OCI-LY1 (cell line): ENCODE results near the gene TMSB15B.
"Not testable (repeated sequence)": the region's sequence is repeated elsewhere in the genome, so short reads cannot be mapped to it uniquely, and the experiment has no call there.

Source experiments
- H2AFZ ChIP-seq: fragments of 200-600 bp; sonication (generic), shearing (Covaris generic); 2 replicates; pipeline ENCODE4 v1.6.0; 2014; ENCODE audit warnings: antibody characterized with exemption, mild to moderate bottlenecking, low read length
- H3F3A ChIP-seq: fragments of 200-600 bp; sonication (generic), shearing (Covaris generic); 2 replicates; pipeline ENCODE4 v1.6.0; 2014; ENCODE audit warnings: mild to moderate bottlenecking, antibody characterized with exemption, low read length, moderate library complexity; ENCODE audit not compliant: insufficient read depth
- H3K27ac ChIP-seq: fragments of 200-600 bp; sonication (generic); 2 replicates; pipeline ENCODE4 v1.5.1; 2014; ENCODE audit warnings: low read length, mixed run types, mild to moderate bottlenecking, low read depth; ENCODE audit not compliant: poor library complexity, severe bottlenecking
- H3K27me3 ChIP-seq: fragments of 200-600 bp; sonication (generic); 2 replicates; pipeline ENCODE4 v1.6.0; 2014; ENCODE audit warnings: antibody characterized with exemption, mild to moderate bottlenecking, low read length, moderate library complexity; ENCODE audit not compliant: insufficient read depth
- H3K36me3 ChIP-seq: fragments of 200-600 bp; sonication (generic); 2 replicates; pipeline ENCODE4 v1.6.1; 2014; ENCODE audit warnings: mild to moderate bottlenecking, antibody characterized with exemption, low read length, moderate library complexity, mixed read lengths; ENCODE audit not compliant: insufficient read depth
- H3K4me1 ChIP-seq: fragments of 200-600 bp; sonication (generic); 2 replicates; pipeline ENCODE4 v1.5.1; 2014; ENCODE audit warnings: mild to moderate bottlenecking, low read length, moderate library complexity; ENCODE audit not compliant: insufficient read depth, severe bottlenecking
- H3K4me2 ChIP-seq: fragments of 200-600 bp; sonication (generic), shearing (Covaris generic); 2 replicates; pipeline ENCODE4 v1.6.1; 2014; ENCODE audit warnings: low read length
- H3K4me3 ChIP-seq: fragments of 200-600 bp; sonication (generic); 2 replicates; pipeline ENCODE4 v1.5.1; 2014; ENCODE audit warnings: low read length, low read depth, mild to moderate bottlenecking, mixed read lengths; ENCODE audit not compliant: poor library complexity, severe bottlenecking
- H3K79me2 ChIP-seq: fragments of 200-600 bp; shearing (Covaris generic); 2 replicates; pipeline ENCODE4 v1.6.1; 2016; ENCODE audit warnings: mixed run types, low read length, mixed read lengths; ENCODE audit not compliant: insufficient read depth
- H3K9ac ChIP-seq: fragments of 200-600 bp; sonication (generic), shearing (Covaris generic); 2 replicates; pipeline ENCODE4 v1.6.1; 2014; ENCODE audit warnings: mild to moderate bottlenecking, low read length, mixed read lengths
- H3K9me2 ChIP-seq: fragments of 200-600 bp; sonication (generic), shearing (Covaris generic); 2 replicates; pipeline ENCODE4 v1.6.1; 2014; ENCODE audit warnings: low read depth, mild to moderate bottlenecking, low read length, mixed read lengths
- H3K9me3 ChIP-seq: fragments of 200-600 bp; shearing (Covaris generic); 2 replicates; pipeline ENCODE4 v1.6.1; 2014; ENCODE audit warnings: low read length, mixed read lengths
- H4K20me1 ChIP-seq: fragments of 200-600 bp; sonication (generic), shearing (Covaris generic); 2 replicates; pipeline ENCODE4 v1.6.0; 2016; ENCODE audit warnings: mild to moderate bottlenecking, low read length; ENCODE audit not compliant: insufficient read depth
- CTCF ChIP-seq: fragments of 200-600 bp; sonication (generic), shearing (Covaris generic); IDR thresholded peaks from 2 replicates; pipeline ENCODE4 v1.5.1; 2017; ENCODE audit warnings: mild to moderate bottlenecking, antibody characterized with exemption, low read length, moderate library complexity, mixed read lengths
- EZH2 ChIP-seq: fragments of 200-600 bp; sonication (generic), shearing (Covaris generic); IDR thresholded peaks from 2 replicates; pipeline ENCODE4 v1.8.0; 2017; ENCODE audit warnings: borderline replicate concordance, mixed run types, mild to moderate bottlenecking, antibody characterized with exemption, low read length, moderate library complexity, mixed read lengths

TMSB15B gene

GRCh38 chrX:103927633-103928032, 34.8 kb upstream of the TMSB15B start:
- H4K20me1 ChIP-seq: no peaks in the 10 kb centered on the region
- H3K9me3 ChIP-seq: no peaks in the 10 kb centered on the region
- H3K9me2 ChIP-seq: no peaks in the 10 kb centered on the region
- no peak overlapping the region for H2AFZ ChIP-seq
- no peaks in the 10 kb centered on the region for H3F3A ChIP-seq
- H3K36me3 ChIP-seq: no peaks in the 10 kb centered on the region
- no peak for TF ChIP-seq CTCF
- TF ChIP-seq EZH2: no peak
- H3K79me2 ChIP-seq: no peaks in the 10 kb centered on the region
- peaks cover 33% of the 10 kb centered on the region for H3K4me1 ChIP-seq
- no peak overlapping the region for H3K9ac ChIP-seq
- no peak overlapping the region for H3K4me3 ChIP-seq
- H3K27ac ChIP-seq: no peak overlapping the region
- no peak overlapping the region for H3K4me2 ChIP-seq
- no peaks in the 10 kb centered on the region for H3K27me3 ChIP-seq

GRCh38 chrX:103932133-103932532, 30.3 kb upstream of the TMSB15B start:
- no peak overlapping the region for H3K9ac ChIP-seq
- no peaks in the 10 kb centered on the region for H3F3A ChIP-seq
- H3K4me1 ChIP-seq: peaks cover 5% of the 10 kb centered on the region
- H3K4me3 ChIP-seq: no peak overlapping the region
- no peak overlapping the region for H3K4me2 ChIP-seq
- no peaks in the 10 kb centered on the region for H3K9me3 ChIP-seq
- no peaks in the 10 kb centered on the region for H4K20me1 ChIP-seq
- no peaks in the 10 kb centered on the region for H3K27me3 ChIP-seq
- H3K9me2 ChIP-seq: no peaks in the 10 kb centered on the region
- H3K27ac ChIP-seq: no peak overlapping the region
- no peak overlapping the region for H2AFZ ChIP-seq
- no peaks in the 10 kb centered on the region for H3K79me2 ChIP-seq
- TF ChIP-seq CTCF (no peak), EZH2 (no peak)
- no peaks in the 10 kb centered on the region for H3K36me3 ChIP-seq

DNA sequence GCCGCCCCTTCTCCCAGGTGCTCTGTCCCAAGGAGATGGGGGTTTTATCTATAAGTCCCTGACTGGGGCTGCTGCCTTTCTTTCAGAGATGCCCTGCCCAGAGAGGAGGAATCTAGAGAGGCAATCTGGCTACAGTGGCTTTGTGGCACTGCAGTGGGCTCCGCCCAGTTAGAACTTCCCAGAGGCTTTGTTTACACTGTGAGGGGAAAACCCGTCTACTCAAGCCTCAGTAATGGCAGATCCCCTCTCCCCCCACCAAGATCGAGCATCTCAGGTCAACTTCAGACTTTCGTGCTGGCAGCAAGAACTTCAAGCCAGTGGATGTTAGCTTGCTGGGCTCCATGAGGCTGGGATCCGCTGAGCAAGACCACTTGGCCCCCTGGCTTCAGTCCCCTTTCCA, 22.2 kb upstream of the TMSB15B start:
- not testable (repeated sequence) for H3K9me2 ChIP-seq

DNA sequence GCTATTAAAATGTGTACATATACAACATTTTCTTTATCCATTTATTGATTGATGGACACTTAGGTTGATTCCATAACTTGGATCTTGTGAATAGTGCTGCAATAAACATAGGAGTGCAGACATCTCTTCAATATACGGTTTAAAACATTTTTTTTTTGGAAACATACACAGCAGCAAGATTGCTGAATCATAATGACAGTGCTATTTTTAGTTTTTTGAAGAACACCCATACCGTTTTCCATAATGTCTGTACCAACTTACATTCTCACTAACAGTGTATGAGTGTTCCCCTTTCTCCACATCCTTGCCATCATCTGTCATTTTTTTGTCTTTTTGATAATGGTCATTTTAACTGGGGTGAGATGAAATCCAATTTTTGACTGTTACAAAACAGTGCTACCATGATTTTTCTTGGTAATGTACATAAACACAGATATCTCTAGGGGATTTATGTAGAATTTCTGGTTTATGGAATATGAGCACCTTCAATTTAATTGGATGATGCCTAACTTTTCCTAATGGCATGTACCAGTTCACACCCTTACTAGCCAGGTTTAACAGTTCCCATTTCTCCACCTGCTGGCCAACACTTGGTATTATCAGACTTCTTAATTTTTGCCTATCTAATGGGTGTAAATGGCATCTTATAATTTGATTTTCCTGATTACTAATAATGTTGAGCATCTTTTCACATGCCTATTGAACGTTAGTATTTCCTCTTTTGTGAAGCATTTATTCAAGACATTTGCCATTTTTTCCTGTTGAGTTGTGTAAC, 21.0 kb upstream of the TMSB15B start:
- peak; percentile 45 for TF ChIP-seq CTCF
- no peak for TF ChIP-seq EZH2
- no peak overlapping the region for H3K9ac ChIP-seq
- H3K4me2 ChIP-seq: no peak overlapping the region
- H3K4me3 ChIP-seq: no peak overlapping the region
- H2AFZ ChIP-seq: no peak overlapping the region
- H3K9me3 ChIP-seq: no peaks in the 10 kb centered on the region
- no peaks in the 10 kb centered on the region for H3K9me2 ChIP-seq
- H3K27ac ChIP-seq: no peak overlapping the region
- H3K4me1 ChIP-seq: peaks cover 8% of the 10 kb centered on the region
- no peaks in the 10 kb centered on the region for H4K20me1 ChIP-seq
- H3K79me2 ChIP-seq: no peaks in the 10 kb centered on the region
- H3F3A ChIP-seq: no peaks in the 10 kb centered on the region
- no peaks in the 10 kb centered on the region for H3K27me3 ChIP-seq
- H3K36me3 ChIP-seq: no peaks in the 10 kb centered on the region

More for the DNA sequence above, 22.2 kb upstream of the TMSB15B start:
- not testable (repeated sequence) for H3K4me3 ChIP-seq, H3K79me2 ChIP-seq, H3K27me3 ChIP-seq, H3K36me3 ChIP-seq, H3F3A ChIP-seq, H3K4me2 ChIP-seq, H2AFZ ChIP-seq, H3K9ac ChIP-seq, H3K27ac ChIP-seq, H3K9me3 ChIP-seq, H4K20me1 ChIP-seq, H3K4me1 ChIP-seq
